ENCODE results near the gene CRTAP.
"Not testable (repeated sequence)": the region's sequence is repeated elsewhere in the genome, so short reads cannot be mapped to it uniquely, and the experiment has no call there.

Gene CRTAP

GRCh38 chr3:33144433-33144832 is 30.6 kb downstream of the CRTAP start:
- peak; percentile 9 for DNase-seq

DNA sequence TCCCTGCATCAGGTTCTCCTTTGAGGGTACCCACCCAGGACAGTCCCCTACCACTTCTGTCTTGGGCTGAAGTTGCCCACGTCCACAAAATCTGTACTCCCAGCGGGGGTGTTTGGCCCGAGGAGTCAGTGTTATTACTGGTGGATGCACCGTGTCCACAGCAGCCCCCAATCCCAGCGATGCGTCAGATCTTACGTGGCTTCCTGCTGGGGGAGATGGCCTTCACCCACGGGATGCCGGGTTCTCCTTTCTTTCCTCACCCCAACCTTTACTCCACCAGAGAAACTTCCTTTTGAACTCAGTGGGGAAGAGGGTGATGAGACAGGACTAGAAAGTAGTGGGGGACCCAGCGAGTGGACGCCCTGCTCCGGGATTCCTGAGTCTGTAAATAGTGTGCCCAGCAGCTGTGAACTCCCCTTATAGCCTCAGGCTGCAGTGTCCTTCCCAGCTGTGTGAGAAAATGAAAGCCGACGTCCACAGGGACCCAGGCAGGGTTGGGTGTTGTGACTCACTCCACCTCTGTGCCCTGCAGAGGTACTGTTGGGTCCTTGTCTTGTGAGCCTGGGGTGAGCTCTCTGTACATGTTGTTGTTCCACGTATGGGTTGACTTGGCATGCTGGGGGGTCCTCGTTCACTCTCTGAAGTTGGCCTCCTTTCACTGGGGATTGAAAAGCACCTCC is 31.5 kb downstream of the CRTAP start:
- DNase-seq = no peak

DNA sequence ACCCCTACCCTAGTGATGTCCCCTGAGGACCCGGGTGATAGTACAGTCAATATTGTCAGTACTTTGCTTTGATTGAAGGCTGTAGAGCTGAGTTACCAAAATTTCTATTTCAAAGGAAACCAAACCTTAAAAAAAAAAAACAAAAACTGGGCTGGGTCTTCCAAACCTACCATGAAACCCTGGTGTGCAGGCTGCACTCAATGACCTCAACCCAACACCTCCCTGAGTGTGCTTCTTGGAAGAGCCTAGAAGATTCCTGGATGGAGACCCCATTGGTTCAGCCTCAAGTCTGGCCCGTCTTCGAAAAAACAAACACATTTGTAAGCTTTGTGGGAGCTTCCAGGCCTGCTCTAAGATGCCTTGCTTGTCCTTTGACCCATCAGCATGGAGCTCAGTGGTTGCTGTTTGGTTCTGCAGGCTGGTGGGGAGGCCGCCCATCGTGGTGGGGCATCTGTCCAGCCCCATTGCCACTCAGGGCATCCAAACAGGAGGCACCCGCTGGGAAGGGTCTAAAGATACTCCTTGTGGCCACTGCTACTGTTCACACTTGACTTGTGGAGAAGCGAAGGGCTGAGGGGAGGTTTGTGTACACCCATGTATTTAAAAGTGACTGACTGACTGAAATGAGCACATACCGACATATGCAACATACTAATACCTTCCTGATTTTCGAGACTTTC is 32.2 kb downstream of the CRTAP start:
- DNase-seq = no peak

- DNase-seq = no peak
Measured at GRCh38 chr3:33146791-33147445, 33.1 kb downstream of the CRTAP start.

- DNase-seq = no peak
Measured at GRCh38 chr3:33149342-33149741, 35.5 kb downstream of the CRTAP start.

DNA sequence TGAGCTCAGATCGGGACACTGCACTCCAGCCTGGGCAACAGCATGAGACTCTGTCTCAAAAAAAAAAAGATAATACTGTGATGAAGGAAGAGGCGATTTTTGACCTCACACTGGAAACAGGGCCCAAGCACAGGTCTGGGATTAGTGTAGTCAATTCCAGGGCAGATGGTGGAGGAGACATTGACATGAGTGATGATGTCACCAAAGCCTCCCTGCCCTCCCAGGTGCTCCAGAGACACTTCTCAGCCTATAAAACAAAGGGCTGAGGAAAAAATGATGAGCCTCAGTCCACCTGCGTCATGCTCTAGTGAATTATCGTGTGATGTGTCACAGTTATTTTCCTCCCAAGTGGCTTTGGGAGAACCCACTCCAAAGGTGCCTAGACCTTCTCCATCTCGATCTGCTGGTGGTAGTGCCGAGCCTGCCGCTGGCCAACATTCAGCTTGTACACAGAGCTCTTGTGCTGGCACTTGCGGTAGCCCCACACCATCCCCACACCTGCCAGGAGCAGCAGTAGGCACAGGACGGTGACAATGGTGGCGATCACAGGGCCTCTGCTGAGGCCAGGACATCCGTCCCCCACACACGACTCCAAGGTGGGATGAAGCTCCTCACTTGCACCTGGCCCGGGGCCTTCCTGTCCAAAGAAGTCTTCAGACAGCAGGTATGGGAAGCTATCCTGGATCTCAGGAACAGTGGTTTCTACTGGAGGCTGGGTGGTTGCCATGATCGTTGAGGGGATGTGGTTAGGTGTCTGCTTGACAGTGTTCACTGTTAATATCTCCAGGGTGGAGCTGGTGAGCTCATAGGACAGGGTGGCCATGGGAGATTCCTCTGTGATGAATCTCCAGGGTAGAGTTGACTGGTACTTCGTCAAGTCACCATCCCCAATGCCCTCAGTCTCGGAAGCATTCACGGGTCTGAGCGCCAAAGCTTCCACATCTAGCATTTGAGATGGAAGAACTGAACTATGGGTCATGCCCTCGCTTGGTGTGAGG is 38.8 kb downstream of the CRTAP start:
- no peak for DNase-seq

DNA sequence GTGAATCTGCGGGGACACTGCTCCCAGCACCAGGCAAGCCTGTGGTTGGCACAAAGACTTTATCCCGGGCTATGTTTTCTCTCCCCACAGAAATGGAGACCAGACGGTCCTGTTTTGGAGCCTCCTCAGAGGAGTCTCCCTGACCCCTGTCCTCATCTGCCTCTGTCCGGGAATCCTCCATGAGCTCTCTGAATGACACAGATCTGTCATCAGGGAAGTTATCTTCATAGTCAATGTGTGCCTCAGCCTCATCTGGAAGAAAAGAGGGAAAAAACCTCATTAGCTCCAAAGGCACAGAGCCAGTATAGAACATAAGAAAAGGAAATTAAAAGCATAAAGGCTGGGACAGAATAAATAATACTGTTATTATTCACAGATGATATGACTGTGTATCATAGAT is 40.0 kb downstream of the CRTAP start:
- DNase-seq = no peak

DNA sequence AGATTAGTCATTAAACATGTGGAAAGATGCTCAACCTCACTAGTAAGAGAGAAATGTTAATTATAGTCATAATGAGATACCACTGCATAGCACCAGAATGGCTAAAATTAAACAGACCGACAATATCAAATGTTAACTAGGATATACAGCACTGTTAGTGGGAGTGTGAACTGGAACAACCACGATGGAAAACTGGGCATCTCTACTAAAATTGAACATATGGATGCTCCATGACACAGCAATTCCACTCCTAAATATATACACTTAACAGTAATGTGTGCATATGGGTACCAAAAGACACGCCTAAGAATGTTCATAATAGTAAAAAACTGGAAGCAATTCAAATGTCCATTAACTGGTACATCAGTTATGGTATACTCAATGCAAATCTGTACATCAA is 41.5 kb downstream of the CRTAP start:
- no peak for DNase-seq

DNA sequence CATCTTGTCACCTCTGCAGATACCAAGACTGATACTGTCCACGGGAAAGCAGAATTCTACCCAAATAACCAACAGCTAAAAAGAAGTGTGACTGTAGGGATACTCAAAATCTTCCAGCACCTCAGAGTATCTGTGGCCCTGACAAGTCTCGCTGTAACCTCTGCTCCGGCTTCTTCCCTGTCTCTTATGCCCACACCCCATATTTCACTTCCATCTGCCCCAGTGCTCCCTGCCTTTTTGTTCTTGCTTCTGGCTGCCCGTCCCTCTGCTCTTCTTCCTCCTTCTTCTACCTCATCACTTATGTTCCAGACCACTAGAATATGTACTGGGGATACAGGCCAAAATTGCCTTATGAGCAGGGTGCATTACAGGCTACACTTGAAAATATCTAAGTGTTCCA is 45.4 kb downstream of the CRTAP start:
- DNase-seq = no peak

DNA sequence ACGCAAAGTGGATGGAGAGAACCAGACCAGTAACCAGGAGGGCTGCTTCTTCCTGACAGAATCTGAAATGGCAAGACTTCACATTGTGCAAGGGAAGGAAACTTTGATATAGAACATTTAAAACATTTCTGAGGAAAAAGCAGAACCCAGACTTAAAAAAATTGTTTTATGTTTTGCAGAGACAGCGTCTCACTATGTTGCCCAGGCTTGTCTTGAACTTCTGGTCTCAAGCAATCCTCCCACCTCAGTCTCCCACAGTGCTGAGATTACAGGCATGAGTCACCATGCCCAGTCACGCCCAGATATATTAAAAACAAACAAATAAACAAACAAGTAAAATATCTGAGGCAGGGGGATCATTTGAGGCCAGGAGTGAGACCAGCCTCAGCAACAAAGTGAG is 46.2 kb downstream of the CRTAP start:
- no peak for DNase-seq

- not testable (repeated sequence) for DNase-seq
Measured at GRCh38 chr3:33162621-33163020, 48.8 kb downstream of the CRTAP start.

DNA sequence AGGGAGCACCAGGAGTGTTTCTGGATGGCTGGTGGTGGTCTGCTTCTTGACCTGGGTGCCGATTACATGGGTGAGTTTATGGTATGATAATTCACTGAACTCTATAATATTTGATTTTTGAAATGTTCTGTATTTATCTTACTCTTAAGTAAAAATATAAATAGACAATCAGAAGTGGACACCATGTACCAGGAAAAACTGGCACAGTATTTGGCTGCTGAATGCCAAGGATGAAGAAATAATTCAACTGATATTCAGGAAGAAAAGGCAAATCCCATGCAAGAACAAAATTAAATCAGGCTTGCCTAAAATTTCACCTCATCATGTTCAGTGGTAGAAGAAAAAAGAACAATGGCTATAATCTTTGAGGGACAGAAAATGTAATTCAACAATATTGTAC is 51.6 kb downstream of the CRTAP start:
- no peak for DNase-seq

GRCh38 chr3:33166095-33166494 is 52.3 kb downstream of the CRTAP start:
- DNase-seq = no peak

DNA sequence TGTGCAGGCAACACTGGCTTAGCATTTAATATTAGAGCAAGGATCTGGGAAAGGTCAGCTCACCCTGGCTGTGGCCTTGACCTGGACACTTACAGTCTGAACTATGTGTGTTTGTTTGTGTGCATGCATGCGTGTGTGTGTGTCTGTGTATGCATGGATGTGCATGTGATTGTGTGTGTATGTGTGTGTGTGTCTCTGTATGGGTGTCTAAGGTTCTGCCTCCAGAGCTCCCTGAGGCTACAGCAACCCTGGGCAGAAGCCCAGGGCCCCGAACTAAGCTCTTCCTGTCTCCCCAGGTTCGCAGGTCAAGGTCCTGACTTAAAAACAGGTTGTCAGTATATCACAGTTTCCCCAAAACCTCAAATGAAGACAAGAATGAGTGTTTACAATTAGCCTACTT is 53.5 kb downstream of the CRTAP start:
- no peak for DNase-seq

GRCh38 chr3:33167716-33168336 is 54.0 kb downstream of the CRTAP start:
- DNase-seq = no peak

DNA sequence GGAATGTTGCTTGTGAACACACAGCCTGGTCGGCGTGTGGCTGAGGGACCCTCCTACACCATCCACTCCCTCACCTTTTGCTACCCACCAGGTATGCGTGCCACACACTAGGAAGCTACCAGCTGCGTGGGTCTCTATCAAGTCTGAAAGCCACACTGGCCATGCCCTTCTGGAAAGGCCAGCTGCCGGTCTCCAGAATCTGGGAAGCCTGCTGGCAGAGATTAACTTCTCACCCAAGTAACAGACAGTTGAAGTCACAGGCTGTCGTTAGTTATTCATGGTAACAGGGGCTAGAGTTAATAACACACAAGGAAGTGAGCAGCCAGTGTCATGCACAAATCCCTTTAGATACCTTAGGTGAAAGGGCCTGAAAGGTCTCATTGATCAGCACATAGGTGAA is 56.7 kb downstream of the CRTAP start:
- DNase-seq = no peak

DNA sequence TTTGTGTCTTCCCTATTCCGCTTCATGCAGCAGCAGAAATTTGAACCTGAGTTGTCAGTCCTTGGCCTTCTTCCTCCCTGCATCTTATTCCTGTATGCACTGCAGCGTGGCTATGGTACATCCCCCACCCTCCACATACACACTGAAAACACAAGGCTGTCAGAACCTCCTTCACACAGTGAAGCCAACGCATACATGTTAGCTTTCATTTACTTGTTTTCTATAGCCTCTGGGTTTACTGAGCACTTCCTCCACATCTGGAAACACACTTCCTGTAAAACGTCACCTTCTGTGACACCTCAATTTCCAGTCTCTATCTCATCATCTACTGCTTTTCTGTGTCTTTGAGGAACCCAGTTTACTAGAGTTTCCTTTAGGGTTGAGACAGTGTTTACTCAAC is 57.8 kb downstream of the CRTAP start:
- DNase-seq = no peak

- DNase-seq = no peak
Measured at GRCh38 chr3:33173103-33173502, 59.3 kb downstream of the CRTAP start.

- no peak for DNase-seq
Measured at GRCh38 chr3:33173672-33174071, 59.9 kb downstream of the CRTAP start.

DNA sequence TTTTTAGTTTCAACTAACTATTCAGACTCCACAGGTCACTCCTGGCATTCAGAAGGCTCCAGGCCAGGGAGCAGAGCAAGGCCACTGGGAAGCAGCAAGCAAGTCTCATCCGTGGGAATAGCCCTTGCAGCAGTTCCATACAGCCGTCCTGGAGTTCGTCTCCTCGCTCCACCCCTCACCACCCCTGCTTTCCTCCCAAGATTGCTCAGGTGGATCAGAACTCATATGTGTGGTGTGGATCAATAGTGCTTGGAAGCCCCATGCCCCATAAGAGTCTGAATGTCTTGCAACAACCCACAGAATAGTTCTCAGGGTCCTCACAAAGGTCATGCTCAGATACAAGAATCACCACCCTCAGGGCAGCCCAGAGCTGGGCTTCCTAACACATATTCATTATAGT is 60.3 kb downstream of the CRTAP start:
- no peak for DNase-seq

DNA sequence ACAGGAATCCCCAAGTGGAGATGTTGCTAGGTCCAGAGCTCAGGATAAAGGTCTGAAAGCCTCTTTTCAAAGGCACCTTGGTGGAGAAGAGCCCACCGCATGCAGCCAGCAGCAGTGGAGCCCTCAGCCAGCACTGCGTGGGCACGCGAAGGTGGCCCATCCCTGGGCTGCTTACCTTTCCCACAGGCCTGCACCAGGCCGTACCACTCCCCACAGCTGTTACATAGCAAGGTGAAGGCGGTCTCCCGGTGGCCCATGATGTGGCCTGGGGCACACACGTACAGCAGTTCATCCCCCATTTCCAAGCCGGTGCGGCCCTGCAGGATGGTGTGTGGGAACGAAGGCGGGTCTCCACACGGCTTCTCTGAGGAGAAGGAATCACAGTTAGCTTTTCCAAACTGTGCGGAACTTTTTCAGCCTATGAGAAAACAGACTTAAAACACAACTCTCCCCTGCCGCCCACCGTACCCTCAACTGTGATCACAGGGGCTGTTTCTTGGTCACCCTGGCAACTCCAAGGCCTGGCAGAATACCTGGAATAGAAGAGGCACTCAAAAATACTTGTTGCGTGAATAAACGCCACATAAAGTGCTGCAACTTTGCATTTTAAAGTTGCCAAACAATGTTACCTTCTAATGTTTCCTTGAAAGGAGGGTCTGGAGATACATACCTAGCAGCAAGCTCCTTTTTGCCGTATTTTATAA is 61.0 kb downstream of the CRTAP start:
- no peak for DNase-seq

- no peak for DNase-seq
Measured at GRCh38 chr3:33179132-33179531, 65.3 kb downstream of the CRTAP start.

Data from T-helper 9 cell (primary cell).